NCI-H1417 (cell line): ENCODE measurements around the gene BICC1.
"Not testable (repeated sequence)": the region's sequence is repeated elsewhere in the genome, so short reads cannot be mapped to it uniquely, and the experiment has no call there.

Experiments used
- DNase-seq, 3 experiments: peaks; one replicate each; lab custom pipeline; 2025; lab: John Stamatoyannopoulos, UW

The BICC1 gene

DNA sequence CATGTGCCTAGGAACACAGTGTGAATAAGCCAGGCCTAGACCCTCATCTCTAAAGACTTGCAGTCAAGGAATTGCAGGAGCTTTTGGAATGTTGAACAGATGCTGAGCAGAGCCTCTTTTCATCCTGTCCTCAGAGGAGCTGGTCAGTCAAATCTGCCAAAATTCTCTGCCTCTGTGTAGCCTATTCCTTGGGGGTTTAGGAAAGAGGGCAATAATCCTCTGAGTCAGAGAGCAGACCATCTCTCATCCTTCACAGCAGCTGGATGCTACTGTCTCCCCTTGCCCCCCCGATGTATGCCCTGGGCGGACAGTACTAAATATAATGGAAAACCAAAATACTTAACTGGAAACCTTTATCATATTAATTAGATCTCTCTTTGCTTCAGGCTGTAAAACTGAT is 52.6 kb downstream of the BICC1 start:
- no peak for DNase-seq

DNA sequence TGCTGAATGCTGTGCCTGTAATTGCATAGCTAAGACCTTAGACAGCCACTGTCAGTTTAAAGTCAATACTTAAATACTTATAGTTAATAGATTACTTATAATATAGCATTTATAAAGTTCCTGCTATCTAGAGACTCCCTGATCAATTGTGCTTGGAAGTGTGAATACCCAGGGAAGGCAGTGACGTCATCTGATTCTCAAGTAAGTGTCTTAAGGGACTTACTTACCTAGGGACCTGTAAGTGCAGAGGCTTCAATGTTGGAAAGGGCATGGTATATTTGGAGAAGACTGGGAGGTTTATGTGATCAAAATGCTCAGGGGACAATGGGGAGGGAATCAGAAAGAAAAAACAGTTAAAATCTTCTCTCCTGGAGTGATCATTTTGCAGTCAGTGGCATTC is 55.0 kb downstream of the BICC1 start:
- no peak for DNase-seq

DNA sequence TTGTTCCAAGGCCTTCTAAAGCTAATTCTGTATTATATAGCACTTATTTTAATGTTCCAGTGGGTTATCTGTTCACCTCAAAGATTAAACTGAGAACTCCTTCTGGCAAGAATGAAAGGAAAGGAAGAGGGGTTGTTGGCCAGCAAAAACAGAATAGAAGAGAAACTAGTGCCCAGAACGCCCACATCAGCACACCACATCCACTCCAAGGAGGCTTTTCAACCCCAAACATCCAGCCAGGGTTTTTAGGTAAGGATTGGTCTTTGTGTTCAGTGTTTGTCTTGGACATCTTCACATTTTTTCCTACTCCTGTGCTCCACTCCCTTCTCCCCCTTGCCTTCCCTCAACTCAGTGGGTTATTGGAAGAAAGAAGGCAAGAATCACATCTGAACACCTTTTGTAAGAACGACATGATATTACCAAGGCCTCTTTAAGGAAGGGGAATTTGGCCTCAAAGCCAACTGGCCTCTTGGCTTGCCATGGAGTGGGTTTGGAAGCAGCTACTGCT is 55.8 kb downstream of the BICC1 start:
- no peak for DNase-seq

DNA sequence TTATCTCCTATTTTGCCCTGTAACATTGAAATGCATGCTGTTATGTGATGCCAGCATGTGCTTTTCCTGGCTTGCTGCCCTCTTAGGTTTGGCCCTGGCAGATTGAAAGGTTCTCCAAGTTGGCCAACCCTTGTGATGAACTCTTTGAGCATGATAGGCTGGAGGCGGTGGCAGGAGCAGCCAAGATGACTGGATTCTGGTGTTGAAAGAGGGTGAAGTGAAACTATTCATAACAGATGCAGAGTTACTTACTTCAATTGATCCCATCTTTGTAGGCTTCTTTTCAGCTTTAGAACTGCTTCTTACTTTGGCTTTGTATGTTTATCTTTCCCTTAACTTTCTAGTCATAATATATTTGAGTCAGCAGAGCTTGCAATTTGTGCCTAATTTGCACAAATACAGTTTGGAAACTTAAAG is 57.6 kb downstream of the BICC1 start:
- DNase-seq, result no peak

DNA sequence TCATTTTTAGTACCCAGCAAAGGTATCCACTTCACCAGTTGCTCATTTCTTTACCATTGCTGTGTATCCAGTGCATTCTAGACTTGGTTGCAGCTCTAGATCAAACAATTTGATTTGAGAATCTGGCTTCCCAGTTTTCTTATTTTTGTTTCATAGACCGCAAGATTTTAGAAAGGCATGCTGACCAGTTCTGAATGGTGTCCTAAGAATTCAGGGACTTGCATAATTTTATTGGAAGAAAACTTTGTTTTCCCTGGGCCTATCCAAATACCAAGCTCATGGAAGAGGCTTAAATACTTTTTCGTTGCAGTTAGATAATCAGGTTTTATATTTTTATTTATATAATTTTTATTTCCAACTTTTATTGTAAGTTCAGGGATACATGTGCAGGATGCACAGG is 58.3 kb downstream of the BICC1 start:
- DNase-seq, result no peak

DNA sequence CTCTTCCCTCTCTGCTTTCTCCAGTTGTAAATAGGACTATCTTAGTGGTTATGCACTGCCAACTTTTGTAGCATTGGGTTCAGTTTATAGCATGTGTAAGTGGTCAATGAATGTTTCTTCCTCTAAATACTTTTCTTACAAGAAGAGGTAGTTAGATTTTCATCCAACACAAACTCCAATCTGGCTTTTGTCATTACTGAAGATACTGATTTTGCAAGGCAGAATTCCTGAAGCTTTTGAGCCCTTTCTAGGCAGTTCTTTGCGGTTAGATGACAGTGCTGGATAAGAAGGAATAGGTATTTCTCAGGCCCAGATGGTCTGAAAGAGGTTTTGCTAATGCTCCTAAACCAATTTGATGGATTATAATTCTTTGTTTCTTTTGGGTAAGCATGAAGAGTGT is 60.5 kb downstream of the BICC1 start:
- DNase-seq, result no peak

DNA sequence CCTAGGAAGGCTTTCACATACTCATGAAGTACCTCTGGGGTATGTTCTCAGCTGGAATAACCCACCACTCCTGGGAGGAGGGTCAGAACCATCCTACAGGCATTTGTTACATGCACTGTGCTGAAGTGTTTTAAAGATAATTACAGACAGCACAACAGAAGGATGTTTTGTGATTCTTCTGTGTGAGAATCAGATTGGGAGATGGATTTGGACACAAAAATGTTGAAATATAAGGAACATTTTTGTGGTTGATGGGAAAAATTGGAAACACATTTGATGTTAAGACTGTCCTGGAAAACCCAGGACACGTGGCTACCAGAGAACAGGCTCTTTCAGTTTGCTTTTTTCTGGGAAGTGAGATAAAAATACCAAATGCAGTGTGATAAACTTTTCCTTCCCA is 61.4 kb downstream of the BICC1 start:
- DNase-seq, result peak in 1 of 3 experiments; percentile 8

DNA sequence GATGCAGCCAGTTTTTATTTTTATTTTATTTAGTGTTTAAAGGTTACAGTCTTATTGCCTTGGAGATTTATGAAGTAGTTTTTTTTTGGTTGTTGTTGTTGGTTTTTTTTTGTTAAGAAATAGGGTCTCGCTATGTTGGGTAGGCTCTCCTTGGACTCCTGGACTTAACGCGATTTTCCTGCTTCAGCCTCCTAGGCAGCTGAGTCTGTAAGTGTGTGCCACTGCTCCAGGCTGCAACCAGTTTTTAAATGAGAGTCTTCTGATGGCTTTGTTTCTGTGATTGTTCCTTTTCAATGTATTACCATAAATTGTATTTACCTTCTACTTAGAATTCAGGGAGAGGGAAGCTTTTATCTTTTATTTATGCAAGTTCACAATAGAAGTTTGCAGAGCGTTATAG is 62.8 kb downstream of the BICC1 start:
- DNase-seq, result peak in 1 of 3 experiments; percentile 75

DNA sequence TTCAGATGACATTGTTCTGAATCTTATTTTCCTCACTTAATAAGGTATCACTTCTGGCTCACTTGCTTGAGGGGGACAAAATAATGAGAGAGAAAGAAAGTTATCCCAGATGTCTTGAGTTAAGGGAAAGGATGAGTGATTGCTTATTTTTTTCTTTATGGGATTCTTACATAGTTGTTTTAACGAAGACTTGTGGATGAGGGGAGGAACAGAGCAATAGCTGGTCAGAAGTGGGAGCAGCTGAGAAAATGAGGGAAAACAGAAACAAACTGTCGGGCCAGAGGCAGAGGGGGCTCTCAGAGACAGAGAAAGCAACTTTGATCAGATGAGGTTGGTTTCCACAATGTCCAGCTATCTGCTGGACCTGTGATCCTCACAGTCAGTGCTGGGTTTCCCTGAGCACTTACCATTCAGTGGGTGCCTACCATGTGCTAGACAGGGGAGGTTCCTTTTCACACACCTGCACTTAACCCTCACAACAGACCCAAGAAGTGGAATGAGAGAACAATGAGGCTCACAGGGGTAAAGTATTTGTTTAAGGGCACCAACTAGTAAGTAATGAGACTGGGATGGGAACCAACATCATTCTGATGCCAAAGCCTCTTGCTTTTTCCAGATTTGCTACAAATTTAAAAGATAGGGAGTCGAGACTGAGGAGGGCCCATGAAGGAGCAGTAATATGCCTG is 64.2 kb downstream of the BICC1 start:
- DNase-seq, result peak in 2 of 3 experiments; percentile 2 to 39

DNA sequence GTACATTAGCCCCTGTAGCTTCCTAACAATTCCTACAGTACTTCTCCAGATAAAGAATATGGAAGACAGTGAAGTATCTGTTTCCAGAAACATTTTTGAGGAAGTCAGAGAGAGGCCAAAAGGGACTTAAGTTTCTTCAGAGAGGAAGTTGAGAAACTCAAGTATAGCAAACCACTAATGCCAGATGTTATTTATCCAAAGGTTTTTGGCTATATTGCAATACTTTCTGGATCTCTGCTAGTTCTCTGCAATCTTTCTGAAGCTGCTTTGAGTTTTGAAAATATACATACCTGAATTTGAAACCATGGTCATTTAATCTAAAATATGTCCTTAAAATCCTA is 64.7 kb downstream of the BICC1 start:
- DNase-seq, result no peak

DNA sequence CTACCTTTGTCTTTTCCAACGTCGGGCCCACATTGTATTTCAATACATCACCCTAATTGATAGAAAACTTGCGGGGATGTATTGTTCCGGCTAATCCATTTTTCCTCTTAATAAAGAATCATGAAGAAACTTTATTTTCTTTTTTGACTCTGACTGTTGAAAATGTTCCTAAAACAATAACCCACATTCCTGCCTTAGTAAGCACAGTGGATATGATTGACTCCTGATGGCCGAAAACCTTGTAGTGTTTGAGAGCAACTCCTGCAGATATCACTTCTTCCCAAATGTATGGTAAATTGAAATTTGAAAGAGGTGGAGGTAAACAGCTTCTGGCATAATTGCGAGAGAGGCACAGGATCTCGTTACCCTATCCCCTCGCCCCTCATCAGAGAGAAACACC is 65.7 kb downstream of the BICC1 start:
- no peak for DNase-seq

DNA sequence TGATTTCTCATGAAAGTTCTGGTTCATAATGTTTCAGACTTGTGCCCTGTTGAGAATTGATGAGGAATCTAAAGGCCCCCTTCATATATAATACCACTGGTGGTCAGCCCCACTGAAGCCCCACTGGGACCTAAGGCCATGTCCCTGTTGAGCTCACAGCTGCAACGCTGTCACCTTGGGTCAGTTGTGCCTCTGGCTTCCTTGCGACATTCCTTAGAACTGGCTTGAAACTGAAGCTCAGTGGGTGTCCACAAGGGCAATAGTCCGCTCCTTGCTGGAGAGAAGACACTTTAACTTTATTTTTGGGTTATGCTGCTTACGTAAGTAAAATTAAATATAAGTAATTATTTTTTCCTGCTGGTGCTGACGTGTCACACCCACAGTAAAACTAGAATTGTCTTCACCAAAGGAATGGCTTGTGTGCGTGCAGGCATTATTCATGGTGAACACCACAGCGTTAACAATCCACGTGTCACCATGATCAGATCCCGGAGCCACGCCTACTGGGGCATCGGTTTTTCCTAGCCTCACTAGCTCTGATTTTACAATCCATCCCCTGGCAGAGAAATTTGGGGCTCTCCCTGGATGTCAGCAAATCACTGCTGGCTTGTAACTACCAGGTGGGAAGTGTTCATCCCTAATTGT is 66.5 kb downstream of the BICC1 start:
- no peak for DNase-seq

DNA sequence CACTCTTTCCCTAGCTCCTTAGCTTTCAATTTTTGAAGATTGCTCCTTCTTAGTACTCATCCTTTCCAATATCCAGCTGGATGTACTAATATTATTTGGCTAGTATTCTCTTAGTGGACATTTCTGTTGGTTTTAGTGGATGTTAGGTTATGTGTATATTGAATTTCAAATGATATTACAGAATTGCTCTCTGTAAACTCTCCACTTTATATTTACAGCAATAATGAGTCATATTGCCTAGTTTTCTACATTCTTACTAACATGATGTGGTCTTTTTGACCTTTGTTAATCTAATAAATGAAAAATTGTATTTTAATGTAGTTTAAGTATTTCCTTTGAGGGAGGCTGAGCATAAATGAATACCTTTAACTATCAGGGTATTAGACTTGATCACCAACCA is 69.4 kb downstream of the BICC1 start:
- DNase-seq, result no peak

DNA sequence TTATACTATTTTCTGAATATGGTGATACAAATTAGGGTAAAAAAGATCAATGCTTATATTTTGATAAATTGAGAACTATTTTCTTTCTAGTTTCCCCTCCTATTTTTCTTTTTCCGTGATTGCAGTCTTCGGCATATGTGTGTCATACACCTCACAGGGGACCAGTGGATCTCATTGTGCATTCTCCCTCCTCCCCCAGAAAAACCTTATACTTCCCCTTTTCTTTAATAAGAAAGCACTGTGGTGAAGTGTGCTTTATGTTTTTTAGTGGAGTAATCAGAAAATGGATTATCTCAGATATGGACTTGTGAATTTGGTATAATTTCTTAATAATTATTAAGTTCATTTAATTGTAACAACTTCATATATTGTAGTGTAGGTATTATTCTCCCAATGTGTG is 72.8 kb downstream of the BICC1 start:
- no peak for DNase-seq

DNA sequence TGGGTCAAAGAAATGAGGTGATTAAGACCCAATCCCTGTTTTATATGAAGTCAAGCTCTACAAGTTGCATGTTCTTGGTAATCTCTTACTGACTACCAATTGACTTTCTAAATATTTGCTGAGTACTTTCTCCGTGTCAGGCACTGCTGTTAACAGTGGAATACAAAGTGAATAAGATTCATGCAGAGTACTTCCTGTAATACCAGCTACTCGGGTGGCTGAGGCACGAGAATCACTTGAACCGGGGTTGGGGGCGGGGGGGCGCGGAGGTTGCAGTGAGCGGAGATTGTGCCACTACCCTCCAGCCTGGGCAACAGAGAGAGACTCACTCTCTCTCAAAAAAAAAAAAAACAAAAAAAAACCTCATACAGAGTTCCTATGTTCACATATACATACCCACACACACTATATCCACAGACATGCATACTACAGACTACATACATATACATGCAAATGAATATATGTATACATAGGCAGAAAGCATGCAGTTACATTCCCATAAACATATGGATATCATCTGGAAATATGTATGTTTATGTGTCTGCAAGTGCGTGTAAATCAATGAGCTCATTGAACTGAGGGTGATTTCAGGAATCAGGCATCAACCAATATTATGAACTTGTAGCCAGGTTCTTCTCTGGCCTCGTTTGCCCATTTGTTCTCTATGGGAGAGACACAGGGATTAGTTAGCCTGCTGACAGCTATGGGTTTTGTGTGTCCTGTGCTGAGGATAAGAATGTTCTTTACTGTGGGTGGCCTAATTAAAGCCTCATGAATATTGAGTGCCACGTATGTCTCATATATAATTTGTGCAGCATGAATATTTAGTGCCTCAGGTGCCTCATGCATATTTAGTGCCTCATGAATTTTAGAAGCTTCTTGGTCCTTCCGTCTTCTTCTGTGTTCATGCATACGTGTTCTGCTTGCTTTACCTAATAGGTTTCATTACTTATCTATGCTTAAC is 73.9 kb downstream of the BICC1 start:
- DNase-seq, result no peak

DNA sequence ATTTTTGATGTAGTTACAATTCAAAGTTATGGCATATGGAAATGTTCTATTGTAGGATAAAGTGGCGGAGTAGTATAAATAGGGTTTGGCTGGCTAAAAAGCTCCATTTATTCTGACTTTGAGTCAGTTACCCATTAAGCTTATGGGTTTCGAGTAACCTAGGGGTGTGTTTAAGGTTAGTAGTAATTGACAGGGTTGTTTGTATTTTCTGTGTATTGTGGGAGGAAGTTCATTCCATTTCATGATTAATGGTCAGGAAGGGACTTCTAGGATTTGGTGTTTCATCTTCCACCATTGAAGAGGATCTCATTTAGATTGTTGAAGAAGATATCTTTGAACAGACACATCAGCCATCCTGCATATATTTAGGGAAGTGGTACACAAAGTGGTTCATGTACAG is 75.0 kb downstream of the BICC1 start:
- no peak for DNase-seq

DNA sequence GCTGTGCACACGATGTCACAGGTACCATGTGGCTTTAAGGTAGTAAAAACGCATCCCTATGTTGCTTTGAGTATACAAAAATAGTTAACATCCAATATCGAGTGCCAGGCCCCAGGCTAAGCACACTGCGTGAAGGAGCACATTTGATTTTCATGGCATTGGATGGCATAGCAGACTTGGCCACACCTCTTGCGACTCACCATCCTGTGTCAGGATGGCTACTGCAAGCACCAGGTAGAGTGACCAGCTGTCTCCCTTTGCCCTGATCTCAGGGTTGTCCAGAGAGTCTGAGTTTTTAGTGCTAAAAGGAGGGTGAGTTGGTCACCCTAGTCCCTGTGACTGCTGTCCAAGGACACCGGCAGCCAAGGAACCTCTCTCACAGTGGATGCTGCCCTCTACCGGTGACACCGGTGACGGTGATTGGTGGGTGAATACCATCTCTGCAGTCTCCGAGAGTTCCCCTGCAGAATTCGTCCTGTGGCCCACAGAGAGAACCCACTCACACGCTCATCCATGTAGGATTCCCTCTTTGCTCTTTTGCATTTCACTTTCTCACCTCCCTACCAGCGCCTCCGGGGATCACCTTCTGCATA is 76.1 kb downstream of the BICC1 start:
- DNase-seq, result no peak

DNA sequence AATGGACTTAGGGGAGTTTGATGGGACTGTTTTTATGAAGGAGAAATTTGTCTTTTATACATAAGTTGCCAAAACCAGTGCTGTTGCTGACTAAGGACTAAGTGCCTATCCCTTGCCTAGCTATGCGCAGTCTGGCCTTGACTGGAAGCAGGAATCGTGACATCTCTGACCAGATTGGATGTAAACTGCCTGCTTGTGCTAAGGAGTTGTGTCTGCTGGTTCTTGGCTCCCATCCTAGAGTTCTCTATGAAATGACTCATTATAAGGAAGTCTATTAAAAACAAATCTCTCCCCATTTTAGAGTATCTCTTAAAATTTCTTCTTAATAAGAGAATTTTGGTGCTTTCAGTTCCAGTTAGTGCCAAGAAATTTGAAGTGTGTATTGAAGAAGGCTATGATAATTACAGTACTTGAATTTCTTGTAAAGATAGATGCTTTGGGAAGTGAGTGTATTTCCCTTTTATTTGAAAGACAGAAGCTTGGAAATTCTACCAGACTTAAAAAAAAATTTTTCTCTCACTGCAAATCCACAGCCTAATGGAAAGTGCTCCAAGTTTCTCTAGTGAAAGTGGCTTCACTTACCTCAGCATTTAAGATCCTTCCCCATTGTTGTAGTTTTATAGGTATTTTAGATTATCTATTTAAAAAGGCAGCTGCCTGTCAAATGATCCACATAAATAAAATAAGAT is 77.6 kb downstream of the BICC1 start:
- DNase-seq, result no peak

DNA sequence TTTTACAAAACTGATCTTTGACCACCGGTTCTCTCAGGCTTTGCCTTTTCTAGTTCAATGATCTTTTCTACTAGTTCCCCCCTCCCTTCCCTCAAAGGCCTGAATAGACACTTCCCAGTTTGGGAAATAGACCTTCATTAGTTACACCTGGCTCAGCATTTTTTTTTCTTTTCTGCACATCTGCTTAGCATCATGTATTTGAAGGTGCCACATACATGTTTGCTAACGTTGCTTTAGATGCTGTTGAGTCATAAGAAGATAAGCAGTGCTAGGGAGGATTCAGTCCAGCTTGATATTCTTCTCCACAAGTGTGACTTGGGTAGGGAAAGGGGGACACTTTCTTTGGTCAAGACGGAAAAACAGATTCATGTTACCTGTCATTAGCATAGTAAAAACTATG is 78.3 kb downstream of the BICC1 start:
- no peak for DNase-seq

DNA sequence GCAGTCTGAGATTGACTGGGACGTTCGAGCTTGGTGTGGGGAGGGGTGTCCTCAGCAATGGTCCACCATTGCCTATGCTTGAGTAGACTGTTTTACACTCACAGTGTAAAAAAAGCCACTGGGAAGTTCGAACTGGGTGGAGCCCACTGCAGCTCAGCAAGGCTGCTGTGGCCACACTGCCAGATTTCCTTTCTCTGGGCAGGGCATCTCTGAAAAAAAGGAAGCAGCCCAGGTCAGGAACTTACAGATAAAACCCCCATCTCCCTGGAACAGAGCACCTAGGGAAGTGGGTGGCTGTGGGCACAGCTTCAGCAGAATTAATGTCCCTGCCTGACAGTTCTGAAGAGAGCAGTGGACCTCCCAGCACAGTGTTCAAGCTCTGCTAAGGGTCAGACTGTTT is 80.3 kb downstream of the BICC1 start:
- no peak for DNase-seq

DNA sequence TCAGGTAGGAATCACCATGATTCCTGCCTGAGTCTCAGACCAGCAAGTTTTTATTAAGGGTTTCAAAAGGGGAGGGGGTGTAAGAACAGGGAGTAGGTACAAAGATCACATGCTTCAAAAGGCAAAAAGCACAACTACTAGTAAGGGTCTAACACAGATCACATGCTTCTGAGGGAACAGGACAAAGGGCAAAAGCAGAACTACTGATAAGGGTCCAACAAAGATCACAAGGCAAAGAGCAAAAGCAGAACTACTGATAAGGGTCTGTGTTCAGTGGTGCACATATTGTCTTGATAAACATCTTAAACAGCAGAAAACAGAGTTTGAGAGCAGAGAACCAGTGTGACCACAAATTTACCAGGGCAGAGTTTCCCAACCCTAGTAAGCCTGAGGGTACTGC is 84.5 kb downstream of the BICC1 start:
- DNase-seq, result not testable (repeated sequence)
